Epithelial cell of alveolus of lung (primary cell): ENCODE data around the gene CMIP. TPM values are rescaled to one million over a fixed set of nuclear protein-coding genes. Genes with fewer than 3 reads are reported as not detected.

Experiments
- total RNA-seq: library from RNA; depleted of rRNA; stranded (reverse); fragments of >200 nt; gene quantifications from 2 replicates; pipeline ENCODE4 v1.2.1, GENCODE V29; 2015

The CMIP gene
- 8.8 and 16.3 TPM in 2 replicates for total RNA-seq

GRCh38 chr16:81444448-81445121, at the start of gene CMIP:
CMIP (plus strand) TSS chr16:81444808.

Other genes with a start within 250 kb of the CMIP start
- not detected in 2 replicates for gene BCO1, start 206.1 kb upstream of the CMIP start, total RNA-seq
- gene GAN, start 129.8 kb upstream of the CMIP start, total RNA-seq, result 3.2 and 8.5 TPM in 2 replicates